Testis (tissue), 2 donors: Measurements from ENCODE around the gene COL6A3.

Experiments used
- POLR2A ChIP-seq: fragments of 450-650 bp; IDR thresholded peaks from one replicate; pipeline ENCODE4 v1.6.1; 2017; ENCODE audit warnings: antibody characterized with exemption, mild to moderate bottlenecking, moderate library complexity
- TF ChIP-seq, protein P1 (sequence below), 3 experiments: fragments of 450-650 bp in 2 of 3; fragments of 200-600 bp in 1 of 3; sonication (generic) in 1 of 3; IDR thresholded peaks; one replicate each; pipeline ENCODE4 v1.5.1; 2016 to 2019; ENCODE audit warnings: antibody characterized with exemption in 3 of 3, mild to moderate bottlenecking in 2 of 3, moderate library complexity in 1 of 3

DNA sequence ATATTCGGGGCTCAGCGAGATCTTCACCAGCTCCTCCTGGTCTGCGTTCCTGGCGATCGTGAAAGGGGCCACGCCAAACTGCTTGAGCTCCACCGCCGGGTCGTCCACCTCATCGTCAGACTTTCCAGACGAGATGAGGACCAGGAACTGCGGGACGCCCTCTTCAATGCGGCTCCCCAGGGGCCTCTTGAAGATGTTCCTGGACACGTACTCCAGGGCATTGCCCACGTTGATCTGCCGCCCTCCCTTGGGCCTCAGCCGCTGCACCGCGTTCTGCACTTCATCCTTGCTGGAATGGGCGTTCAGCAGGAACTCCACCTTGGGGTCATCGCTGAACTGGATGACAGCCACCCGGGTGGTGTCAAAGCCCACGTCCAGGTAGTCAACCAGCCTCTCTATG is 42.1 kb downstream of the COL6A3 start:
- TF ChIP-seq, protein P1, sequence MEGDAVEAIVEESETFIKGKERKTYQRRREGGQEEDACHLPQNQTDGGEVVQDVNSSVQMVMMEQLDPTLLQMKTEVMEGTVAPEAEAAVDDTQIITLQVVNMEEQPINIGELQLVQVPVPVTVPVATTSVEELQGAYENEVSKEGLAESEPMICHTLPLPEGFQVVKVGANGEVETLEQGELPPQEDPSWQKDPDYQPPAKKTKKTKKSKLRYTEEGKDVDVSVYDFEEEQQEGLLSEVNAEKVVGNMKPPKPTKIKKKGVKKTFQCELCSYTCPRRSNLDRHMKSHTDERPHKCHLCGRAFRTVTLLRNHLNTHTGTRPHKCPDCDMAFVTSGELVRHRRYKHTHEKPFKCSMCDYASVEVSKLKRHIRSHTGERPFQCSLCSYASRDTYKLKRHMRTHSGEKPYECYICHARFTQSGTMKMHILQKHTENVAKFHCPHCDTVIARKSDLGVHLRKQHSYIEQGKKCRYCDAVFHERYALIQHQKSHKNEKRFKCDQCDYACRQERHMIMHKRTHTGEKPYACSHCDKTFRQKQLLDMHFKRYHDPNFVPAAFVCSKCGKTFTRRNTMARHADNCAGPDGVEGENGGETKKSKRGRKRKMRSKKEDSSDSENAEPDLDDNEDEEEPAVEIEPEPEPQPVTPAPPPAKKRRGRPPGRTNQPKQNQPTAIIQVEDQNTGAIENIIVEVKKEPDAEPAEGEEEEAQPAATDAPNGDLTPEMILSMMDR (IDR thresholded peaks at IDR 0.05), result no peak
- no peak for TF ChIP-seq POLR2A
